Measurements from ENCODE around the gene KRT83.

KRT83 gene

DNA sequence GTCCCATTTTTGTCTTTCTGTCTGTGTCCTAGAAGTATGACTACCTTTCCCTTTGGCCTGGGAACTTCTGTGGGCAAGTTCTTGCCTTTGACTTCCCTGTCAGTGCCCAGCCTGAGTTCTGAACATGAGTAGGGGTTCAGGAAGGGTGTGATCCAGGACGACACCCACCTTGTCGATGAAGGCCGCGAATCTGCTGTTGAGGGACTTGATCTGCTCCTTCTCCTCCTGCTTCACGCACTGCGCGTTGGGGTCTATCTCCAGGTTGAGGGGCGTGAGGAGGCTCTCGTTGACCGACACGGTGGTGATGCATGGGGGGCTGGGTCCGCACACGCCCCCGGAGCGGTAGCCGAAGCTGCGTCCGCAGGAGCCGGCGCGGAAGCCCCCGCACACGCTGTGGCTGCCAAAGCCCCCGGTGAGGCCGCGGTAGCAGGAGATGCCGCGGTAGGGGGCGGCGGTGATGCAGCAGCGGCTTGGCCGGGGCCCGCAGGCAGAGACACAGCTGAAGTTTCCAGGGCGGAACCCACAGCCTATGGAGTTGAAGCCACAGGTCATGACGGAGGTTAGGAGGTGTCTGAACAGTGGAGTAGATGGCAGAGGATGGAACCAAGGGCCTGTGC, at the start of gene KRT83:
KRT83 (minus strand) TSS at position 615 of the 617 bp plus-strand sequence; CDS start at position 552, 63 bp downstream.
- DNase-seq = no peak

DNA sequence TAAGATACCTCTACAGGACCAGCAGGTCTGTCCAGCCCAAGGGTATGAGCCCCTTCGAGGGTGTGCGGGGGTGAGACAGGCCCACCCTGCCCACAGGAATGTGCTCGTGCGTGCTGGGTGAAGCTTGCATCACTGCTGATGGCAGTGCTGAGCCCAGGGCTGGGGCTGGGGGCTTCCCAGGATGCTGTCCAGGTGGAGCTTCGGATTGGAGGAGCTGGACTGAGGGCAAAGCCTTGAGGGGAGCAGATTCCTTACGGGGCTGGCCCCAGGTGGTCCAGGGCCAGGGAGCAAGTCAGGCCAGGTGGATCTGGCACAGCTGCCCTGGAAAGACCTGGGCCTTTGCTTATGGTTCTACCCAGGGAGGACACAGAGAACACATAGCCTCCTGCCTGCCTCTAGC, 48.6 kb upstream of the KRT83 start:
- DNase-seq = no peak

DNA sequence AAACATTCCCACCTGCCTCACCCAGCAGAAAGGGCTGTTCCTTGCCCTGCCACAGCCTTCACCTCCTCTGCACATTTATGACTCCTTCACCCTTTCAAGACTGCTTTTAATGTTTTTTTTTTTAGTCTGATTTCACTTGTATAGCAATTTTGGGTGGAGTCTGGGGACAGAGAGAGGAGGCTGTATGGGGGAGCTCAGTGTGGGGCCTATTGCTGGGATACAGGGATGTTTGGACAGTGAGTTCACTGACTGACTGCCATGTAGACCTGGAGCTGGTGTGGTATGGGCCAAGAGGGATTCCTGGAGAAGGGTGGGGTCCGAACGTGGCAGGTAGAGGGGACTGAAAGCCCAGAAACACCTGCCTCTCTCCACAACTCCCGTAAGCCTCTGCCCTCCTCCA, 48.0 kb upstream of the KRT83 start:
- DNase-seq = no peak

DNA sequence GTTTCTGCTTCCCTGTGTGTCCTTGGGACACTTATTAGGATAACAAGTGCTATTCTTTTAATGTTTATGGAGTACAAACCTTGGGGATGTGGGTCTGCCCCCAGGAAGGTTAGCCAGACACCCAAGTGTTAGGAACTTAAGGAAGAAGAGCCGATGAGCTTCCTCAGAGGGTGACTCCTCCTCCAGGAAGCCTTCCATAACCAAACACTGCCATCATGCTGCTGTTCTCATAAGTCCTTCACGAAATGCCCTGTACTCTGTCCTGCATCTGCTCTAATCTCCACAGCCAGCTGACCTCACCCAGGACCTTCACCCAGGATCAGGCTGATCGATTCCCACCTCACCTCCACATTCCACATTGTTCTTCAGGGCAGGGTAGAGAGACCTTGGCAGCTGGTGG, 47.3 kb upstream of the KRT83 start:
- DNase-seq = no peak

DNA sequence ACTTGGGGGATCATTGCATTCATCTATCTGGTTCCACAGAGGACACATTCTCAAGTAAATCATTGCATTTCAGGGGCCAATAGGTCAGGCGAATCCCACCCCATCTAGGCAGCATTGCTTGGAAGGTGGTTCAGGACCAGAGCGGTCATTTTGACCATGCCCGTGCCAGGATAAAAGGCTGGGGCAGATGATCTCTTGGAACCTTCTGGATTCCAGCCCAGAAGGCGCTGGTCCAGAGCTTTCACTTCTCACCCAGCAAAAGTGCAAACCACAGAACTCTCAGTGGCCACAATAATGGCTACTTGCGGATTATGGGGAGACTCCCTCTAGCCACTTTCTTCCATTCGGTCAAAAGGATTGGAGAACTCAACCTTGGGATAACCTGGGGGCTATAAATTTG, 46.7 kb upstream of the KRT83 start:
- DNase-seq = no peak

DNA sequence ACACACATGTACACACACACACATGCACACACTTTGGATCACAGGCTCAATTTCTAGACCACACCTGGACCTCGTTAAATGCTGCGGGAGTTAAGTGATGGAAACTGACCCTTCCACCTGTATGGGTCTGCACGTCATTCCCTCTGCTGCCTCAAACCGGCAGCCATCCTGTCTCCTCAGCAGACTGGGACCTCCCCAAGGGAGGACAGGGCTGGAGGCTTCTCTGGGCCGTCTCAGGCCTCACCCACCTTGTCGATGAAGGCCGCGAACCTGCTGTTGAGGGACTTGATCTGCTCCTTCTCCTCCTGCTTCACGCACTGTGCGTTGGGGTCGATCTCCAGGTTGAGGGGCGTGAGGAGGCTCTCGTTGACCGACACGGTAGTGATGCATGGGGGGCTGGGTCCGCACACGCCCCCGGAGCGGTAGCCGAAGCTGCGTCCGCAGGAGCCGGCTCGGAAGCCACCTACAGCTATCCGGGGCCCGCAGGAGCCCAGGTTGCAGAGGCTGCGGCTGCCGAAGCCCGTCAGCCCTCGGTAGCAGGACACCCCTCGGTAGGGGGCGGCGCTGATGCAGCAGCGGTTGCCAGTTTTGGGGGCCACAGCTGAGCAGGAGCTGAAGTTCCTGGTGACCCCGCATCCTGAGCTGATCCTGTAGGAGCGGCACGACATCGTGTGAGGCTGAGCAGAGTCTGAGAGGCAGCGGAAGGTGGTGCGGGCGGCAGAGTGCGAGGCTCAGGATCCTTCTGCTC, 45.7 kb upstream of the KRT83 start, which contains the start of gene KRT85:
KRT85 (minus strand) TSS at position 744 of the 748 bp plus-strand sequence; CDS start at position 668, 76 bp downstream.
- no peak for DNase-seq

DNA sequence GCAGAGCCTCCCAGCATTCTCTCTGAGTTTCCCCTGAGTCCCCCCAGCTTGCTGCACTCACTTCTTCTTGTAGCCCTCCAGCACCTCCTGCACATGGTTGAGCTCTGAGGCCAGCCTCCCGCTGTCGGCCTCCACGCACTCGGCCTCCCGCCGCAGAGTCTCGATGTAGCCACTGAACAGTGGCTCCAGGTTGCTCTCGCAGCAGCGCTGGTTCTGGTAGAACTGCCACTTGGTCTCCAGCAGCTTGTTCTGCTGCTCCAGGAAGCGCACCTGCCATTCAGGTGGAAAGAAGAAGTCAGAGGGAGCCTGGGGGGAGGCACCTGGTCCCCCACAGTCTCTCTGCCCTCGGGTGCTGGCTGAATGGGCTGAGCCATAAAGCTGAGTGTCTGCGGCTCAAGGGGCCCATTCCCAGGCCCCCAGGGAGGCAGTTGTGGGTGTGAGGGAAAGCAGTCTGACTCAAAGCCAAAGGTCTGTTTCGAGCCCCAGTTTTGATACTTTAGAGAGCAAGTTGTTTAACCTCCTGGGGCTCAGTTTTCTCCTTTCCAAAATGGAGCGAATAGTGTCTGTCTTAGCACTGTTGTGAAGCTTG, 43.8 kb upstream of the KRT83 start:
- DNase-seq = no peak

DNA sequence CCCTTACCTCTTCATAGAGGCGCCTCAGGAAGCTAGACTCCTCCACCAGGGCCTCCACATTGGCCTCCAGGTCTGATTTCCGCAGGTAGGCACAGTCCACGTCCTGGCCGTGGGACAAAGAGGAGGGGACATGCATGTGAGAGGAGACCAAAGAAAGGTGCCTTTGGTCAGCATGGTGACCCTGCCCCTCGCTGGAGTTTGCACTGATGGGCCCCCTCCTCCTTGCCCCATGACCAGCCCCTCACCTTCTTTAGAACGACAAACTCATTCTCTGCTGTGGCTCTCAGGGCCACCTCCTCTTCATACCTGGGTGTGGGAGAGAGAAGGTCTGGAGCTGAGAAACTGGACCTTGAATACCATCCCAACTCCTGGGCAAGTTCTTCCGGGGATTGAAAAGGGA, 42.9 kb upstream of the KRT83 start:
- DNase-seq = no peak

DNA sequence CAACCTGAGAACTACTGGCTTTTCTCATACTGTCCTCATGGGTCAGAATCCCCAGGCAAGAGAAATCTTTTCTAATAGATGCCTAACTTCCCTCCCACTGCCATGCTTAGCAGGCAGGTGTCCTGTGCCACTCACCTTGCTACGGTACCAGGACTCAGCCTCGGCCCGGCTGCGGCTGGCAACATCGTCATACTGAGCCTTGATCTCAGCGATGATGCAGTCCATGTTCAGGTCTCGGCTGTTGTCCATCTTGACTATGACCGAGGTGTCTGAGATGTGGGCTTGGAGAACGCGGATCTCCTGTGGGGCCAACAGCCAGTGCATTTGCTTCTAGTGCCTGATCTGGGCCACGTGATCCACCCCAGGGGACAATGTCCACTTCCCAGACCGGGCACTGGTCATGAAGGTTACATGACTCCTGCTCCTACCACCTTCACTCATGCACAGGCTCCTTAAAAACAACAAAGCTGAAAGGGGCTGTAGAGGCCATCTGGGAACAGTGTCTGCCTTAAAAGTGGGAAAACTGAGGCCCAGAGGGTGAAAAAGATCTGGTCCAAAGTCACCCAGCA, 42.0 kb upstream of the KRT83 start:
- DNase-seq = no peak

DNA sequence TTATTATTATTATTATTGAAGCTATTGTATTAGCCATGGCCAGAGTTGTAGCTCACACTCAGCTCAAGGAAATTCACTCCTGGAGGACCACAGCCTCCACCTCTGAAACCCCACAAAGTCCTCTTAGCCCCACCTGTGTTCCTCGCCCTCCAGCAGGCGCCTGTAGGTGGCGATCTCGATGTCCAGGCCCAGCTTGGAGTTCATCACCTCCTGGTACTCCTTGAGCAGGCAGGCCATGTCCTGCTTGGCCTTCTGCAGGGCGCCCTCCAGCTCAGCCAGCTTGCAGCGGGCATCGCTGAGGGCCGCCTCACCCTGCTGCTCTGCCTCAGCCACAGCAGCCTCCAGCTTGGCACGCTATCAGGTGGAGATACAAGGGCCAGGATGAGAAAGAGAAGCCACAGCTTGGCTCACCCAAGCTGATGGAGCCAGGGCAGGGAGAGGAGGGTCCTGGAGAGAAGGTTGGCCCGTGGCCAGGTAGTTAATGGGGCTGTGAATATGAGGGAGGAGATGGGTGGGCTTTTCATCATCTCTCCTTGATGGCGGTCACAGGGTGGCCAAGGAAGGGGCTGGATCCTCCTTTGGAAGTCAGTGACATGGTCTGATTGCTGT, 41.0 kb upstream of the KRT83 start:
- no peak for DNase-seq

DNA sequence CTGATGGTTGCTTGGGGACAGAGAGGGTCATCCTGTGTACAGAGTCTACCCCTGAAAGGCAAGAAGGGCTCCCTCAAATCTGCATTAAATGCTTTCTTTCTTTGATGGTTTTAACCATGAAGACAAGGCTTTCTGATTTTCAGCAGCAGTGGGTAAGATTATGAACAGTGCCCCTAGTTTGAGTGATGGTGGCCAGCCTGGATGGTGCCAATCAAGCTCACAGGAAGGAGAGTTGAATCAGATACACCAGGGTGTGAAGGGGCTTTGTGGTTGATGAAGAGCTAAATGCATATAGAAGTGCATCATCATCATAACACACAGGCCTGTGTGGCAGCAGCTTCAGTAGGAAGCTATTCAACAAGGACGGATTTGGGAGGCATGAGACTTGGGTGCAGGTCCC, 40.4 kb upstream of the KRT83 start:
- DNase-seq = no peak

DNA sequence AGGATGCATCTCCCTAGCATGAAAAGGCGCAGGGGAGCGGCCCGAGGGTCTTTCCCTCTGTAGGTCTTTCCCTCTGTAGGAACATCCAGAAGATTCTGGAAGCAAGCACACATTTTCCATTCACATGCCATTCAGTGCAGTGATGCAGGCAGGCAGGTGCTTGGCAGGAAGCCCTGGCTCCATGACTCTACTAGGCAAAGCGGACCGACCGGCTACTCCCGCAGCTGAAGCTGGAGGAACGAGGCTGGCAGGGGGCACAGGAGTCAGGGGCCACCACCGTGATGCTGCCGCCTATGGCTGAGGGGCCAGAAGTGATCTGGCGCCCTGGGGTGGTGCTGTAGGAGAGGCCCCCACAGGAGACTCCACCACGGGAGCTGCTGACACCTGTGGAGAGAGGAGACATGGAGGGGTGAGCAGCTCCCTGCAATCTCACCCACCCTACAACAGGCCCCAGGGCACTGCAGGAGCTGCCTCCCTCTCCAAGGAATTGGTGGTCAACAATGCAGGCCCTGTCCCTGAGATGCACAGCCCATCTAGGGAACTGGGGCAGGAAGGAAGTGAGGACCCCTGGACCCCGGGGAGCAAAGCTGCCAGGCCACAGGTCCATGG, 39.6 kb upstream of the KRT83 start:
- DNase-seq = no peak

DNA sequence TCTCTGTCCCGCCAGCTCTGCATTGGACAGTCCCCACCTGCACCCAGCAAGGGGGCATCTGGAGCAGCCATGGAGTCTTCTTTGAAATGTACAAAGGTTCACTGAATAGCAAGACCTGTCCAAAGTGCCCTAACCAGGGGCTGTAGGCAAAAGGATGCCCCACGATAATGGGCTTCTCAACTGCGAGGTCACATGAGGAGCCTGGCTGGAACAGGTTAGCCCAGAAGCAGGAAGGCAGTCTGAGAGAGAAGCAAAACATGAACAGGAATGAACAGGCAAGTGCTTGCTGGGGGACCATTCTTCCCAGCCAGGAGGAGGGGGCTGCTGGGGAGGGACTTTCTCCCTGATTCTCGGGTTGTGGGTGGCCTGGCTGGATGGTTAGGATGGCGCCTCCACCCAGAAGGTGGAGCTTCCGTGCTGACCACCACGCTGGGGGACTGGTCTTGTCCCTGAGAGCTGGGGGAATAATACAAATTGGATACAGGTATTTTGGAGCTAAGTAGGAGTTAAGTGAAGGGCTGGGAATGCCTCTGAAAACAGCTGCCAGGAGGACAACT, 39.0 kb upstream of the KRT83 start:
- no peak for DNase-seq

DNA sequence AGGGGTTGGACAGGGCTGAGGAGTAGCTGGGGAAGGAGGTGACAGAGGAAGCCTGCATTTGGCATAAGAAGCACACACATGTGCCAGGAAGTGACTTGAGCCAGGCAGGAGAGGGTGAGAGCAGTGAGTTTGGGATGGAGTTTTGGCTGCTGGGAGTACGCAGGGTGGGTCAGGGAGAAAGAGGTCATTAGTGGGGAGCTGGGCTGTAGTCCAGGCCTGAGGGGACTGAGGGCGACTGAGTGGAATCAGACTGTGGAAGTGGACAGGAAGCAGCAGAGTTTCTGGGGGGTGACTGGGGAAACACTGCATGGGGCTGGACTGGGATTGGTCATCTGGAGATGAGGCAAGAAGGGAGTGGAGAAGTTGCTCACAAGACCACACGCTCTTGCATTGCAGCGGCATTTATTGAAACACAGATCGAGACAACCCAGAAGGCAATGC, 38.4 kb upstream of the KRT83 start:
- DNase-seq = no peak

DNA sequence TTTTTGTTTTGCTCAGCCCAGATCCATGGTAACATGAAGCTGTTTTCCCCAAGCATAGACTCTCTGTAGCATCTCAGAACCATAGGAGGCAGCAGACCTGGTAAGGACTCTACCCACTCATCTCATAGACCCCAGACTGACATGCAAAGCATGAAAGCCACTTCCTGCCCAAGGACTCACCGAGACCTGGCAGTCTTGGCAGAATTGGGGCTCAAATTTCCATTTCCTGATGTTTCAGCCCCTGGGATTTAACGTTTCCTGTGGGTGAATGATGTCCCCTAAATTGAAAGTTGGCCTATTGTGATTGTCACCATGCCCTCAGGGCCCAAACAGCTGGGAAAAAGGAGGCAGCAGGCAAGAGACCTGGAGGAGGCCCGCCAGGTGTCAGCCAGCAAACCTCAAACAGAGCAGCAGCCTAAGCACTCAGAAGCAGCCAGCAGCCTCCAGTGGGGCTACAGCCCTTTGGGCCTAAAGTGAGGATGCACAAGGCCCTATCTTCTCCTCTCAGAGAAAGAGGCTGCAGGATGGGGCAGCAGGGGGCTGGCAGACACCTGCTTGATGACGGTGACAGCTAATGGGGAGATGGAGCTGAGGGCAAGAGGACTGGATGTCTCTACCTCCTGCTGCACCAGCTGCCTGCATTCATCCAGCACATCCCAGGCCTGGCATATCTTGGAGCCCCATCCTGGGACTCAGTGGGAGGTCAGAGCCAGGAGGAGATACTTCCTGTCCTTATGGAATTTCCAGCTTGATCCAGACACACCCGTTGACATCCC, 37.6 kb upstream of the KRT83 start:
- no peak for DNase-seq

DNA sequence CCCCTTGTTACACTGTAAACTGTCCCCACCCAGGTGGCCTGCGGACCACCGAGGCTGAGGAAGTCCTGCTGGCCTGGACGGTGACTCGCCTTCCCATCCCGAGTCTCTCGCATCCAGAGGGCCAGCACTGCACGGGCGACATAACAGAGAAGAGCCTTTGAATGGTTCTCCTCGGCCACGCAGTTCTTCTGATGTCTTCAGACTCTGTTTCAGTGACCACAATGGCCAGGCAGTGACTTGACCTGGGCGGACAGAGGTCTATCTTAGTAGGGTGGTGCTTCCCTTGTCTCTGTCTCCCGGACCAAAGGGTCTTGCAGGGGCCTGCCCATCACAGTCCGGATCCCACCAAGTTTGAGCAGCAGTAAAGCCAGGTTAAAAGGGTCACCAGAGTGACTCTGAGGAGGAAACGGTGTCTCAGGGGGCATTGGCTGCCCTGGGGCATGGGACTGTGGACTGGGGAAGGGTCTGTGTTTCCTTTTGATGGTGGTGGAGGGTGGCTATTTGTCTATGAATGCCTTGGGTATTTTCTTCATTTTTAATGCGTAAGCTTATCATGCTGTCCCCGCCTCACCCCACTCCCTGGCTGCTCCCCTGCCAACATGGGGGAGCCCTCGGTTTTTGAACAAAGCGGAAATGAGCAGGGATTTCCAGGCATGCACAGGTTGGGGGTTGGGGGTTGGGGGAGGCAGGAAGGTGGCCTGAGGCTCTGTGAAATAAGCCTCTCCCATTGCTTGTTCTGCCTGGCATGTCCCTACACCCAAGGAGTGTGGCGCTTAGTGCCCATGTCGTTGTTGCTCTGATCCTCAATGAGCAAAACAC, 35.8 kb upstream of the KRT83 start:
- no peak for DNase-seq

DNA sequence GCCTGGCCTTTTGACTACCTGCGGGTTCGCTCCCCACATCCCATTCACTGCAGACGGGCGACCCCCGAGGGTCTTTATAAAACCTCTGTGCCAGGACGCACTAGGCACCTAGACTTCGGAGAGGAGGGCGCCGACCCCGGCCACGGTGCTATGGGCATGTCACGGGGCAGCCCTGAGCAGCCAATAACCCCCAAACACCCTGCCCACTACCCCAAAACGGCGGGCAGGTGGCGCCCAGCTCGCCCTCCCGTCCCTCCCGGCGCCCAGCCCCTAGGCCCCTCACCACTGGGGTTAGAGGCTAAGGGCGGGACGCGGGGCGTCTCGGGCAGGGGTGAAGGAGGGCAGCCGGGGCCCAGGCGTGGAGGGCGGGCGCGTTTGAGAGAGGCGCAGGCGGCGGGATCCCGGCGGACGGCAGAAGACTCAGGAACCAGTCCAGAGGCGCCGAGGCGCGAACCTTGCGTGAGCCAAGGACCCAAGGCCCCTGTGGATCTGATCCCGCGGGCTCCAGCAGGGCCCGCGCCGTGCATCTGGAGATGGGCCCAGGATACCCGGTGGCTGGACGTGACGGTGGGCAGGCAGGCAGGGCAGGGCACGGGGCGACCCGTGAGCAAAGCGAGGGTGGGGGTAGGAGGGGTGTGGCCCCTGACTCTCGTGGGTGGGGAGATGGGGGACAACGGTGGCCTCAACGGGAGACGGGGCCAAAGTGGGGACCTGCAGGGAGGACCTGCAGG, 35.0 kb upstream of the KRT83 start:
- no peak for DNase-seq

DNA sequence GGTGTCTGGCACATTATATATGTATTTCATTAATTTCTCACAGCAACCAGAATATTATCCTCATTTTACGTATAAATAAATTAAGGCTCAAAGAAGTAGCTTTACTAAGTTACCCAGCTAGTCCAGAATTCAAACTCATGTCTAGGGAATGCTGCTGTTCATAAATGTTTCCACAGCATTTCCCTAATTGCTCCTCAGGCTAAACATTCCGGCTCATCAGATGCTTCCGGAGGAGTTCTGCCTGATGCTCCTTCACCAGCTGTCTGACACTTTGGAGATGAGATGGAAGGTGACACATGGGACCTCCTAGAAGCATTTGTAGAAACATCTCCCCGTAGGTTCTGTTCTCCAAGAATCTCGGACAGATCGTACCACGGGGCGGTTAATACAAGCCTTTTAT, 34.0 kb upstream of the KRT83 start:
- DNase-seq = peak; percentile 32

DNA sequence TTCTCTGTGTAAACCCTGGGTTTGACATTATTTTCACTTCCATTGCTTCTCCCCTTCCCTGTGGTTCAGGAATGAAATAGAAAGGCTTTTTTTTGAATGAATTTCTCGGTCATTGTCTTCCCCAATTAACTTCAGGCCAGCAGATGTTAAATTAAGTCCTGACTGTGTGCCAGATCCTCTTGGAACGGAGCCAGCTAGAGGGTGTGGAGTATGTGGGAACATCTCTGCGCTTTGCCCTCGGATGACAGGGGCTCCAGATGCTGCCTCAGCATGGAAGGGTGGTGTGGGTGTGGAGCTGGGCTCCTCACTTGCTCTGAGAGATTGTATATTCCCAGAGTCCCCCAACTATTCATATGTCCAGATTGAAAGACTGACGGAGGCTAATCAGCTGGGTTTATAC, 33.0 kb upstream of the KRT83 start:
- peak; percentile 36 for DNase-seq

DNA sequence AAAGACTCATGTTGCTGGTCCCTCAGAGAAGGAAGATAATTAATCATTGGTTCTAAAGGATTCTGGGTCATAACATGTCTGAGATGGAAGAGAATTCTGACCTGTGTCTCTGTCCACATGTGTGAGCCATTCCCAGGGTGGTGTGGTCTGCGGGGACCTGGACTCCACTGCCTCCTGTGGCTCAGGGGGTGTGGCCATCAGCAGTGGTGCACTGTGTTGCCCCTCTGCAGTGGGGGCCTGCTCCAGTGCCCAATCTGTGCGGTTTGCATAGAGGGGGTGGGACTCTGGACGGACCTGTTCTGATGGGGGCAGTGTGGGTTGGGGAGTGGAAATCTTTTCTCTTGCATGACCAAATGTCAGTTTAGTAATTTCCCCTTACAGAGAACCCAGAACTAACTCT, 32.6 kb upstream of the KRT83 start:
- DNase-seq = no peak
